HG03354 (cell line): ENCODE measurements around the gene PPDPF.
A peak's percentile ranks its signal among the peaks of the same experiment; 100 is the strongest.
"Not testable (repeated sequence)": the region's sequence is repeated elsewhere in the genome, so short reads cannot be mapped to it uniquely, and the experiment has no call there.

ENCODE experiments used
- ATAC-seq: cut with Tn5 transposase; IDR thresholded peaks from one replicate; pipeline ENCODE4 v1.9.1; 2021; ENCODE audit warnings: mild to moderate bottlenecking; ENCODE audit not compliant: unreplicated experiment, poor library complexity, severe bottlenecking

The PPDPF gene

GRCh38 chr20:63559485-63560332 is 39.1 kb downstream of the PPDPF start:
- not testable (repeated sequence) for ATAC-seq

GRCh38 chr20:63560333-63560805 is 39.8 kb downstream of the PPDPF start:
- ATAC-seq: no peak

DNA sequence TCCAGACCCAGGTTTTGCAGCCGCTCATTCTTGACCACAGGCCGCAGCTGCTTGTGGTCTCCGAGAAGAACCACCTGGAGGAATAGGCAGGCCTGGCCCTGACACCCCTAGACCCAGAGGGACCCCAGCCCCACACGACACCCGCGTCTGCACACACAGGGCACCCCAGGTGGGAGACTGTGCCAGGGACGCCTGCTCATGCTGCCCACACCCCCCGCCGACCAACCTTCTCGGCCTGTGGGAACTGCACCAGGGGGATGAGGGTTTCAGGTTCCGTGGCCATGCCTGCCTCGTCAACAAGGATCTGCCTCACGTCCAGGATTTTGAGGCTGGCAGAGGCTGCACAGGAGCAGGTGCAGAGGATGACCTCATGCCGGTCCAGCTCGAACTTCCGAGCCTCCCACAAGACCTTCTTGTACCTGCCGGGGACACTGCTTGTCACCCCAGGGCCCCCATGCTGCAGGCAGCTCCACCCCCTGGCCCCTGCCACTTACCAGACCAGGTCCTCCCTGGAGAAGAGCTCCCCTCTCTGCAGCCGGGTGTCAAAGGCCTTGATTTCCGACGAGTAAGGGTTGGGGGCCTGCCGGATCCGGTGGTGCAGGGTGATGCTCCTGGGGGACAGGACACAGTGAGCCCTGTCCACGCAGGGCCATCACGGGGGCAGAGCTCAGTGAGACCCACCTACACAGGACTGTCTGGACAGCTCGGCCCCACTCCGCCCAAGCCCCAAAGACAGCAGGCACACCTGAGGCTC is 40.5 kb downstream of the PPDPF start:
- ATAC-seq: no peak

DNA sequence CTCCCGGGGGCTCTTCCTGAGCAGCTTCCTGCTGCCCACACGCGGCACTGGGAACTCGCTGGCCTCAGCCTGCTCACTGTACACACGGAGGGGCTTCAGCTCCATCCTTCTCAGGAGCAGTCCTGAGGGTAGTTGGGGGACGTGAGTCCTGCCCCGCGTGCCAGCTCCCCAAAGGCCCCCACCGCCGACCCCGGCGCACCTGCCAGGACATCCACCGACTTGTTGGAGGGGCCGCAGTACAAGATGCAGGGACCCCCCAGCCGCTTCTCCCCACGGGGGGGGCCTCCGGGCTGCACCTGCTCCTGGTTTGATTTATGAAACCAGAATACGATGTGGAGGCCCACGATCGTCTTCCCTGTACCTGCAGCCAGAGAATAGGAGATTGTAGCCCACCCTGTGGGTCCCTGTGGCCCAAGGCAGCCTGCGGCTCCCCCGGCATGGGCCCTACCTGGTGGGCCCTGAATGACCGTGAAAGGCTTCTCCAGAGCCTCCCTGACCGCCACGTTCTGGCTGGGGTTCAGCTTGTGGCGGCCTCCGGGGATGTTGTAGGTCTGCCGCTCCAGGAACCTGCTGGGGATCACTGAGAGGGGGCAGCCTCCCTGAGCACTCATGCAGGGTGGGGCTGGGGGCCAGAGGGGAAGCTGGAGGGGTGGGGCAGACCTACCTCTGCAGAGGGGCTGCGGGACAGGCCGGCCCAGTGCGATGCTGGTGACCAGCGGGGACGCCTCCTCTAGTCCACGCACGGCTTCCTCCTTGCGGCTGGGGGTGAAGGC is 41.2 kb downstream of the PPDPF start:
- ATAC-seq: no peak

DNA sequence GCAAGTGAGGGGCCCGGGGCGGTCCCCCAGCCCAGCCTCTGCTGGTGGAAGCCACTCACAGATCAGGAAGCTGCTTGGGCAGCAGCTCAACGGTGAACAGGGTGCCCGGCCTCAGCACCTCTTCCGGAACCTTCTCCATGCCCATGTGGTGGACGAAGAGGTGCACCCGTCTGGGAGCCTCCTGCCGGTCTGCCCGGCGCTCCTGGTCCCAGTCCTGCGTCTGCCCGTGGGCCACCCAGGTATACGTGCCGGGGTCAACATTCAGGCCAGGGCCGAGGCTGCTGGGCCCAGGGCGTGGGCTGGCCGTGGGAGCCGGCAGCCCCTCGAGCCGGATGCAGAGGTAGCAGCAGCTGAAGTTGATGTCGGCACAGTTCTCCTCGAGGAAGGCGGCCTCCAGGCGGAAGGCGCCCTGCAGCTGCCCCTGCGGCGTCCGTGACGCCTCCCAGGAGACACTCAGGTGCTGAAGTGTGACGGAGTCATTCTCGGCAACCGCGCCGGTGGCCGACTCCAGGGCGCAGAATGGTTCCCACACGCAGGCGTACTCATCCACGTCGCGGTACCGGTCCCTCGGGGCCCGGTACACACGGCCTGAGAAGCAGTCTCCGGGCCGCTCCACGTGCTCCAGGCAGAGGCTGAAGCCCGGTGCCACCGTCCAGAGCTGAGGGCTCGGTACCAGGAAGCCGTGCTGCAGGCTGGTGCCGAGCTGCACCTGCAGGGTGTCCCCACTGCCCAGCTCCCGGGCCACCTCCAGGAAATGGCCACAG is 42.1 kb downstream of the PPDPF start:
- no peak for ATAC-seq

GRCh38 chr20:63563225-63563935 is 42.8 kb downstream of the PPDPF start:
- no peak for ATAC-seq

DNA sequence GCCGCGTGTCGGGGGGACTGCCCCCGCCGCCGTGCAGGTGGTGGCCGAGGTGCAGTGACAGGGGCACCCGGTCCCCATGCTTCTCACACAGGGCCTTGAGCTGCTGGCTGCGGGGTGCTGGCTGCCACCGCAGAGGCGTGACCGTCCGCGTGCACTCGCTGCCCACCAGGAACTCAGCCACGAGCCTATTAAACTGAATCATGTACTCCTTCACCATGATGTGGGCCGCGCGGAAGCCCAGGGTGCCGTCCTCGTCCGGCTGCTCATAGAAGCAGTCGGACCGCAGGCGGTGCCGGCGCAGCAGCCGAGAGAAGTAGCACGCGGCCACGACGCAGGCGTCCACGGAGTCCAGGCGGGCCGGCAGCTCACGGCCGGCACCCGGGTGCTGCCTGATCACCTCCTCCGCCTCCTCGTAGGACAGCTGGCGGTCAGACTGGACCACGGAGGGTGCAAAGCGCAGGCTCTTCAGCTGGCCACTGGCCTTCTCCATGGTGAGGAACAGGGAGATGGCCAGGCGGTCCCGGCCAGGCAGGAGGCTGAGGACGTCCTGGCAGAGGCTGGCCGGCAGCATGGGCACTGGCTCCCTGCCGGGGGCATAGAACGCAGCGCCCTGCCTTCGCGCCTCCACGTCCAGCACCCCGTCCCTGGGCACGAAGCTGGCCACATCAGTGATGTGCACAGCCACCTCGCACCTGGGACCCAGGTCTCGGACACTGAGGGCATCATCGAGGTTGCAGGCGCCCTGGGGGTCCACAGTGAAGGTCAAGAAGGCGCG is 43.7 kb downstream of the PPDPF start:
- no peak for ATAC-seq

DNA sequence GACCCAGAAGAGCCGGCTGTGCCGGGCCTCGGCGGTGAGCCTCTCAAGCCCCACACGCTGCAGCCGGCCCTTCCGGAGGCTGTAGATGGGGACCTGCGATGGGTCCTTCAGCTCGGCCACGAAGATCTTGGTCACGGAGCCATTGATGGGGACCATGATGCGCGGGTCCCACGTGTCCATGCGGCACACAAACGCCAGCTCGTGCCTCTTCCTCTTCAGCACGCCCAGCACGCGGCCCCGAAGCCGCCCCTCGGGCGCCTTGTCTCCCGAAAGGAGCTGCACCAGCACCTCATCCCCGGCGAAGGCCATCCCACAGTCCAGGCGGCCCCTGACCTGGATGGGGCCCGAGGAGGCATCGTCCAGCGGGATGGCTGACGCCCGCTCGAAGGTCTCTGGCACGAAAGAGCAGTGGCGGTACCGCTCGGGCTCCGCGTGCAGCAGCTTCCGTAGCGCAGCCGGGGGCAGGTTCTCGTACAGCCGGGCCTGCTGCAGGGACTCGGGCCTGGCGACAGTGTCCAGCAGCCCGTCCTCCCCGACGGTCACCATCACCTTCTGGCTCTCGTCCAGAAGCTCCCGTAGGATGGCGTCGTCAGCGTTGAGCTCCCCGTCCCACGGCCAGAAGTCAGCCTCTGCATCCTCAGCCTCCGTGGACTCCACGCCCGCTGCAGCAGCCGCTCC is 44.6 kb downstream of the PPDPF start:
- ATAC-seq: no peak

DNA sequence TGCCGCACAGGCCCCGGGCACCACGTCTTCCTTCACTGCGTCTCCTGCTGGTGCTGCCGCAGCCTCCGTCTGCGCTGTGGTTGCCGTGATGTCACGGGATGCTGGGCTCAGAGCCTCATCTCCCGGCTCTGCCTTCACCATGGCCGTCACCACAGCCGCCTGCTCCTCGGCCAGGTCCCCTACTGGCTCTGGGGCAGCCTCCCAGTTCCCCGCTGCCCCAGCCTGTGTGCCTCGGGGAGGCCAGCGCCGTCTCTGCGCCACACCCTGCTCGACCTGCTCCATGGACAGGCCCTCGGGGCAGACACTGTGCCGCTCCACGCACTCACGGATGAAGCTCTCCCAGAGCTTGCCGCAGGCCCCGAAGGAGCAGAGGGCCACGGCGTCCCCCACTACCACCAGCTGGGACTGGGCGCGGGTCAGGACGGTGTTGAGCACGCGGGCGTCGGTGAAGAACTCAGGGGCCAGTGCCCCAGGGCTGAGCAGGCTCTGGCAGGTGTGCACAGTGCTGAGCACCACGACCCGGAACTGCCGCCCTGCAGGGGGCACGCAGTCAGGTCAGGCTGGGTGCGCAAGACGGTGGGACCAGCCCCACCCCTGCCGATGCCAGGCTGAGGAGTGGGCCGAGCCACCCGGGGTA is 45.3 kb downstream of the PPDPF start:
- no peak for ATAC-seq

GRCh38 chr20:63566395-63567135 is 46.0 kb downstream of the PPDPF start:
- ATAC-seq: no peak

DNA sequence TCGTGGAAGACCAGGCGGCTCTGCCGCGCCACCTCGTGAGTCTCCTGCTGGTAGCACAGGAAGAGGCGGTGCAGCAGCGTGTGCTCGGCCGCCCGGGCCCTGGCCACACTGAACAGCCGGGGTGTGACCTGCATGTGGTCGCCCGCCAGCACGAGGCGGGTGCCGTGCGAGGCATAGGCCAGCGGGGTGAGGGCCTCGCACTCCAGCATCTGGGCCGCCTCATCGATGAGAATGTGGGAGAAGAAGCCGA is 46.5 kb downstream of the PPDPF start:
- ATAC-seq: no peak

GRCh38 chr20:63567386-63568169 is 47.0 kb downstream of the PPDPF start:
- peak; percentile 68 for ATAC-seq

DNA sequence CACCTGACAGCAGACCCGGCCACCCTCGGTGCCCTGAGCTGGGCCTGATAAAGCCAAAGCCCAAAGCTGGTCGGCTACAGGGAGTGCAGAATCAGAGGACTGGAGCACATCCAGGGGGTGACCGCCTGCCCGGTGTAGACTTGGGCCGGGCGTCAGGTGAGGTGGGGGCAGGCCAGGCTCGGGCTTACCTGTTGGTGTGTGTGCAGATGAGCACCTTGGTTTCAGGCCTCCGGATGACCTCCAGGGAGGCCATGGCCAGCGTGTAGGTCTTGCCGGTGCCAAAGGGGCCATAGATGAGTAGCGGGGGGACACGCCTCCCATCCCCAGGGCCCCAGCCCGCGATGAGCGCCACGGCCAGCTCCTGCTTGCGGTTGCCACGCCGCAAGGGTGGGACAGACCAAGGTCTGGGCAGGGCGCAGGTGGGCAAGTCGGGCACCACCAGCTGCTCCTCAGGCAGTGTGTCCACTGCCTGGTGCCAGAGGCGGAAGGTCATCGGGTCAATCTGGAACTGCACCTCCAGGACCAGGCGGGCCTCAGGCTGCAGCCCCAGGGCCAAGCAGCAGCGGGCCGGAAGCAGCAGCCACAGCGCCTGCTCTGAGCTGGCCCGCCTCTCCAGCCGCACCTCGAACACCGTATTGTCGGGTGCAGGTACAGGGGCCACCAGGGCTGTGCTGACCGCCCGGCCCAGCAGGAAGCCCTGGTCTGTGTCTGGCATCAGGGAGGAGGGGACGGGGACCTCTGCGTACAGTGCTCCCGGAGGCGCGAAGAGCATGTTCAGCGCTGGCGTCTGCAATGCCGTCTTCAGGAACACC is 47.8 kb downstream of the PPDPF start:
- ATAC-seq: peak; percentile 29

DNA sequence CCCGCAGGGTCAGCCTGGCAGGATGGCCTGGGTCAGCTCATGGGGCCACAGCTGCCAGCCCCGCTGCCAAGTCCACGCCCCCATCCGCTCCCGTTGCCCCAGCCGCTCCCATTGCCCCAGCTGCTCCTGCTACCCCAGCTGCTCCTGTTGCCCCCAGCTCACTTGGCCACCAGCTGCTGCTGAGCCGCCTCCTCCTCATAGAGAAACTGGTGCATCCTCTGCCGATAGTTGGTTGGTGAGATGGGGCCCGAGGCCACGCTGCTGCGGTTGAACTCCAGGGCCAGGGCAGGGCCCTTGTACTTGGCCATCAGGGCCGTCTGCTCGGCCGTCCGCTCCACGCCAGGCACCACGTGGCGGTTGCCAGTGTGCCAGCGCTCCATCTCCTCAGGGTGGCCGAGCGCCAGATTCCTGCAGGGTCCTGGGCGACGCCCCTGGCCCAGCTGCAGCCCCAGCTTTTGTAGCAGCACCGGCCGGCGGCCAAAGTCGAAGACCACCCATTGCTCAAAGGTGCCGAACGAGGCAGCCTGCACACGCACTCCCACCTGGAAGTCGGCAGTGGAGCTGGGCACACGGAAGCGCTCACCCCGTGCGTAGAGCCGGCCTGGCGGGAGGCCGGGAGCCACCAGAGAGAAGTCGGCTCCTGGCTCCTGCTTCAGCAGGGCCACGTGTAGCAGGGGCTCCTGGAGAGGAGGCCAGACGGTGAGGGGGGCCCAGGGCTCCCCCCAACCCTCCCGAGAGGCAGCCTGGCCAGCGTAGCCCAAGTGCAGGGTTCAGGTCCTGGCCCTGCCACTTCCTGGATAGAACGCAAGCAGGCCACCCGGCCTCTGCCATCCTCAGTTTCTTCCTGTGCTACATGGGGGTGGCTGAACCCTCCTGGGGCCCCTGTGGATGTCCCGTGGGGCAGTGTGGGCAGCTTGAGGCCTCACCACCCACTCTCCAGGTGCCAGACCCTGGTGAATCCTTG is 48.7 kb downstream of the PPDPF start:
- ATAC-seq: no peak
